ENCODE measurements around the gene DHDH. TPM values are rescaled to one million over a fixed set of nuclear protein-coding genes. Genes with fewer than 3 reads are reported as not detected.
"Not testable (repeated sequence)": the region's sequence is repeated elsewhere in the genome, so short reads cannot be mapped to it uniquely, and the experiment has no call there.

Gene DHDH
- total RNA-seq, 2 donors from 2014 or later: 0.50 to 0.86 TPM

DNA sequence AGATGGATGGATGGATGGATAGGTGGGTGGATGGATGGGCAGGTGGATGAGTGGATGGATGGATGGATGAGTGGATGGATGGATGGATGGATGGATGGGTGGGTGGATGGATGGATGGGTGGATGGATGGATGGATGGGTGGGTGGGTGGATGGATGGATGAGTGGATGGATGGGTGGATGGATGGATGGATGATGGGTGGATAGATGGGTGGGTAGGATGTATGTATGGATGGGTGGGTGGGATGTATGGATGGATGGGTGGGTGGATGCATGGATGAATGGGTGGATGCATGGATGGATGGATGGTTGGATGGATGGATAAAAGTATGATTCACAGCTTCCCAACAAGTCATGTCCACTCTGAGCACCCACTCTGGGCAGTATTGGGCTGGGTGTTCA is 29.7 kb upstream of the DHDH start:
- H3K27ac Mint-ChIP-seq; ATAC-seq; DNase-seq; H3K36me3 Mint-ChIP-seq (ENCODE audit: low read depth); H3K4me3 Mint-ChIP-seq; H3K27me3 Mint-ChIP-seq; H3K9me3 ChIP-seq (ENCODE audit: control insufficient read depth, low read length, poor library complexity, severe bottlenecking): not testable (repeated sequence)
- H3K4me1 Mint-ChIP-seq: peaks cover 24% of the 10 kb centered on the region

DNA sequence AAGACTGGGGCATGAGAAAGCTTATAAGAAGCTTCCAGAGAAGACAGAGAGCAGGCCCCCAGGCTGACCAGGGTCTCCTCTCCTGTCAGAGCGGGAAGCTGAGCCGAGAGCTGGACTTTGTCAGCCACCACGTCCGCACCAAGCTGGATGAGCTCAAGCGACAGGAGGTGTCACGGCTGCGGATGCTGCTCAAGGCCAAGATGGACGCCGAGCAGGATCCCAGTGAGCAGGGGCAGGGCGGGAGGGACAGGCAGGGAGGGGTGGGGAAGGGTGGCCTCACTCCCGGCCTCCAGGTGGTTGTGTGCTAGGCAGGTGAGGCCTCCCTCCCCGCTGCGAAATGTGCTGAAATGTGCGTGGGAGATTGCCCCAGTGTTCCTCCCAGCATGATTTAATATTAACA is 27.8 kb upstream of the DHDH start:
- H3K36me3 Mint-ChIP-seq (ENCODE audit: low read depth): no peaks in the 10 kb centered on the region
- DNase-seq (no peak), ATAC-seq (no peak)

DNA sequence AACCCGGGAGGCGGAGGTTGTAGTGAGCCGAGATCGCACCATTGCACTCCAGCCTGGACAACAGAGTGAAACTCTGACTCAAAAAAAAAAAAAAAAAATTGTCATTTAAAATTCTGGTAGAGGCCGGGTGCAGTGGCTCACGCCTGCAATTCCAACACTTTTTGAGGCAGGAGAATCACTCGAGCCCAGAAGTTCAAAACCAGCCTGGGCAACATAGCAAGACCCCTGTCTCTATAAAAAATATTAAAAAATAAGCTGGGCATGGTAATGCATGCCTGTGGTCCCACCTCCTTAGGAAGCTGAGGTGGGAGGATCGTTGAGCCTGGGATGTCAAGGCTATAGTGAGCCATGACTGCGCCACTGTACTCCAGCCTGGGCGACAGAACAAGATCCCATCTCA is 27.2 kb upstream of the DHDH start:
- no peaks in the 10 kb centered on the region for H3K9me3 ChIP-seq (ENCODE audit: control insufficient read depth, low read length, poor library complexity, severe bottlenecking)
- Mint-ChIP-seq H3K27ac (no peak overlapping the region), H3K36me3 (ENCODE audit: low read depth) (no peaks in the 10 kb centered on the region), H3K4me3 (no peak overlapping the region), H3K27me3 (no peaks in the 10 kb centered on the region), H3K4me1 (peaks cover 11% of the 10 kb centered on the region)
- ATAC-seq (no peak), DNase-seq (no peak)

More for the DNA sequence above, 27.8 kb upstream of the DHDH start:
- H3K27me3 Mint-ChIP-seq: no peaks in the 10 kb centered on the region
- H3K4me1 Mint-ChIP-seq: peaks cover 16% of the 10 kb centered on the region
- no peak overlapping the region for H3K4me3 Mint-ChIP-seq
- H3K27ac Mint-ChIP-seq: no peak overlapping the region
- H3K9me3 ChIP-seq (ENCODE audit: control insufficient read depth, low read length, poor library complexity, severe bottlenecking): no peaks in the 10 kb centered on the region

DNA sequence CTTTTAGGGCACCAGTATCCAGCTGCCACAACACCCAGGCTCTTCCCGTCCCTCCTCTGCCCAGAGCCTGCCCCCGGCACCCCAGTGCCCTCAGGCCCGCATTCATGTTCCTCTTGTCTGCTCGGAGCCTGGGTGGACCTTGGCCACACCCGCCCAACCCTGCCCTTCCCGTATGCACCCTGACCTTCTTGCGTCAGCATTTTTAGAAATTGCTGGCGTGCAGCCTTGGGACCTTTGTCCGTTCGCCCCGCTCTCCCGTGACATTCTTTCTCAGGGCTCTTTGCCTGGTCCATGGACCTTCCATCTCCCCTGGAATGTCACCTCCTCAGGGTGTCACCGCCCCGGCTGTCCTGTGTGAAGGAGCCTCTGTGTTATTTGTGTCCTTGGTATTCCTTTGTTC is 25.8 kb upstream of the DHDH start:
- Mint-ChIP-seq H3K36me3 (ENCODE audit: low read depth) (no peaks in the 10 kb centered on the region), H3K27ac (no peak overlapping the region), H3K4me1 (peaks cover 3% of the 10 kb centered on the region), H3K4me3 (no peak overlapping the region), H3K27me3 (no peaks in the 10 kb centered on the region)
- no peaks in the 10 kb centered on the region for H3K9me3 ChIP-seq (ENCODE audit: control insufficient read depth, low read length, poor library complexity, severe bottlenecking)
- DNase-seq (no peak), ATAC-seq (no peak)

DNA sequence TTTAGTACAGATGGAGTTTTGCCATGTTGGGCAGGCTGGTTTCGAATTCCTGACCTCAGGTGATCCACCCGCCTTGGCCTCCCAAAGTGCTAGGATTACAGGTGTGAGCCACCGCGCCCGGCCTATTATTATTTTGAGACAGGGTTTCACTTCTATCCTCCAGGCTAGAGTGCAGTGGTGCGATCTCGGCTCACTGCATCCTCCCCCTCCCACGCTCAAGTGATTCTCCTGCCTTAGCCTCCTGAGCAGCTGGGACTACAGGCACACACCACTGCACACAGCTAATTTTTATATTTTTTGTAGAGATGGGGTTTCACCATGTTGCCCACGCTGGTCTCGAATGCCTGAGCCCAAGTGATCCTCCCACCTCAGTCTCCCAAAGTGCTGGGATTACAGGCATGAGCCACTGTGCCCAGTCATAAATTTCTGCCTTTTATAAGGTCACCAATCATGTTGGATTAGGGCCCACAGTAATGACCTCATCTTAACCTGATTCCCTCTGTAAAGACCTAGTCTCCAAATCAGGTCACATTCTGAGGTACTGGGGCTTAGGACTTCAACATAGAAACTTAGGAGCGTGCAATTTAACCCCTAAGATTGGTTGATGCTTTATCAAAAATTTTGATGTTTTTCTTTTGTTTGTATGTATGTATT is 23.9 kb upstream of the DHDH start:
- H3K4me1 Mint-ChIP-seq; DNase-seq; H3K9me3 ChIP-seq (ENCODE audit: control insufficient read depth, low read length, poor library complexity, severe bottlenecking); H3K4me3 Mint-ChIP-seq; H3K27ac Mint-ChIP-seq; H3K27me3 Mint-ChIP-seq; H3K36me3 Mint-ChIP-seq (ENCODE audit: low read depth); ATAC-seq: not testable (repeated sequence)

GRCh38 chr19:48910803-48911202 is 22.7 kb upstream of the DHDH start:
- H3K9me3 ChIP-seq (ENCODE audit: control insufficient read depth, low read length, poor library complexity, severe bottlenecking): no peaks in the 10 kb centered on the region
- H3K27me3 Mint-ChIP-seq: no peaks in the 10 kb centered on the region
- no peak for DNase-seq
- H3K4me3 Mint-ChIP-seq: no peak overlapping the region
- peaks cover 2% of the 10 kb centered on the region for H3K36me3 Mint-ChIP-seq (ENCODE audit: low read depth)
- ATAC-seq: no peak
- no peak overlapping the region for H3K27ac Mint-ChIP-seq
- peaks cover 3% of the 10 kb centered on the region for H3K4me1 Mint-ChIP-seq

DNA sequence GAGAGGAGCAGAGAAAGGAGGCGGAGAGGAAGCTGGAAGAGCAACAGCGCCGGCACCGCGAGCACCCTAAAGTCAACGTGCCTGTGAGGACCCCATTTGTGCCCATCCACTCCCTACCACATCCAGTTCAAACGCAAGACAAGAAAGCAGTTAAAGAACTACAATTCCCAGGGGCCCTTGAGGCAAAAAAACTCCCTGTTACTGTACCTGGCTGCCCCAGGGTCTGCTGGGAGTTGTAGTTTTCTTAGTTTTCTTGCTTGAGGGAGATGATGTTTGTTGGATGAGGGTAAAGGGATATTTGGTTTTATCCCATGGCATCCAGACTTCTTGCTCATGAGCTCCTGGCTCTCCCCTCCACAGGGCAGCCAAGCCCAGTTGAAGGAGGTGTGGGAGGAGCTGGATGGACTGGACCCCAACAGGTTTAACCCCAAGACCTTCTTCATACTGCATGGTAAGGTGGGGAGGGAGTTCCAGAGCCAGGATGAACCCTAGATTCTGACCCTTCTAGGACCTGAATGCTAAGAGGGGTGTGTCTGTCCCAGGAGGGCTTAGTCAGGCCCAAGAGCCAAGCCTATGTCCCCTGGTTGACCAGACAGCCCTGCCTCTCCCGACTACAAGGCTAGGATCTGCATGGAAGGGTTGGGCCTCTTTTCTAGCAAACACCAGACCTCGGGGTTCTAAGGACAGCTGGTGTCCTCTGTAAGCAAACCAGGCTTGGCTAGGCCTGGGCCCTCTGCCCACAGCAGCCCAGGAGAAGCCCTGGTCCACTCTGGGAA is 20.2 kb upstream of the DHDH start:
- DNase-seq: no peak
- H3K27me3 Mint-ChIP-seq: no peaks in the 10 kb centered on the region
- H3K27ac Mint-ChIP-seq: no peak overlapping the region
- H3K9me3 ChIP-seq (ENCODE audit: control insufficient read depth, low read length, poor library complexity, severe bottlenecking): no peaks in the 10 kb centered on the region
- peaks cover 5% of the 10 kb centered on the region for H3K4me1 Mint-ChIP-seq
- no peak overlapping the region for H3K4me3 Mint-ChIP-seq
- H3K36me3 Mint-ChIP-seq (ENCODE audit: low read depth): peaks cover 4% of the 10 kb centered on the region
- ATAC-seq: peak; percentile 85

GRCh38 chr19:48914181-48914580 is 19.3 kb upstream of the DHDH start:
- H3K9me3 ChIP-seq (ENCODE audit: control insufficient read depth, low read length, poor library complexity, severe bottlenecking): no peaks in the 10 kb centered on the region
- ATAC-seq (no peak), DNase-seq (no peak)
- no peaks in the 10 kb centered on the region for H3K27me3 Mint-ChIP-seq
- H3K4me3 Mint-ChIP-seq: no peak overlapping the region
- no peak overlapping the region for H3K27ac Mint-ChIP-seq
- H3K4me1 Mint-ChIP-seq: peaks cover 5% of the 10 kb centered on the region
- peaks cover 4% of the 10 kb centered on the region for H3K36me3 Mint-ChIP-seq (ENCODE audit: low read depth)

DNA sequence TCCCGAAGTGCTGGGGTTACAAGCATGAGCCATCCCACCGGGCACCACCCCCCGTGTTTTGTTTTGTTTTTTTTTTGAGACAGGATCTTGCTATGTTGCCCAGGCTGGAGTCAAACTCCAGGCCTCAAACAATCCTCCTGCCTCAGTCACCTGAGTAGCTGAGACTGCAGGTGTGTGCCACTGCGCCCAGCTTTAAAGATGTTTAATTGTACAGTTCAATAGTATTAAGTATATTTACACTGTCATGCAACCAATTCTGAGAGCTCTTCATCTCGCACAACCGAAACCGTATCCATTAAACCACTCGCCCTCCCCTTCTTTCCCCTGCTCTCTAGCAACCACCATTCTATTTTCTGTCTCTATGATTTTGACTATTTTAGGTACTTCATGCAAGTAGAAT is 17.7 kb upstream of the DHDH start:
- ATAC-seq (no peak), DNase-seq (no peak)
- H3K27me3 Mint-ChIP-seq: no peaks in the 10 kb centered on the region
- H3K4me3 Mint-ChIP-seq: no peak overlapping the region
- H3K9me3 ChIP-seq (ENCODE audit: control insufficient read depth, low read length, poor library complexity, severe bottlenecking): no peaks in the 10 kb centered on the region
- peaks cover 4% of the 10 kb centered on the region for H3K36me3 Mint-ChIP-seq (ENCODE audit: low read depth)
- peak overlapping the region; percentile 27 for H3K27ac Mint-ChIP-seq
- peaks cover 5% of the 10 kb centered on the region for H3K4me1 Mint-ChIP-seq

DNA sequence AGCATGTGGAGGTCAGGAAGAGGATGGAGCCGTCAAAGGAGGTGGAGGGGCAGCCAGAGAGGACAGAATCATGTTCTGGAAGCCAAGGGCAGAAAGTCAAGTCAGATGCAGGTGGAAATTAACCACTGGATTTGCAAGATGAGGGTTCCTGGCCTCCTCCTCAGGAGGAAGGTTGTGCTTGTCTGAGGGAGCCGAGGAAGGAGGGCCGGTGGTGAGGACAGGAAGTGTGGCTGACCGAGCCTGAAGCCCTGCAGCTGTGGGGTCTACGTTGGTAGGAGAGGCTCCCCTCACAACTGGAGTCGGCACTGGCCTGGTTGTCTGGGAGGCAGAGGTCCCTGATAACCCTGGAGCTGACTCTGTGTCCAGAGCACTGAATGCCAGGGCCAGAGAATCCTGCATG is 15.4 kb upstream of the DHDH start:
- no peaks in the 10 kb centered on the region for H3K9me3 ChIP-seq (ENCODE audit: control insufficient read depth, low read length, poor library complexity, severe bottlenecking)
- H3K4me3 Mint-ChIP-seq: no peak overlapping the region
- peak overlapping the region; percentile 24 for H3K27ac Mint-ChIP-seq
- ATAC-seq (no peak), DNase-seq (no peak)
- no peaks in the 10 kb centered on the region for H3K27me3 Mint-ChIP-seq
- peaks cover 4% of the 10 kb centered on the region for H3K36me3 Mint-ChIP-seq (ENCODE audit: low read depth)
- H3K4me1 Mint-ChIP-seq: peaks cover 5% of the 10 kb centered on the region

- Mint-ChIP-seq H3K4me1 (peaks cover 5% of the 10 kb centered on the region), H3K27me3 (no peaks in the 10 kb centered on the region), H3K27ac (no peak overlapping the region), H3K4me3 (no peak overlapping the region), H3K36me3 (ENCODE audit: low read depth) (peaks cover 4% of the 10 kb centered on the region)
- H3K9me3 ChIP-seq (ENCODE audit: control insufficient read depth, low read length, poor library complexity, severe bottlenecking): no peaks in the 10 kb centered on the region
- no peak for DNase-seq
- ATAC-seq: no peak
Observed at GRCh38 chr19:48918801-48919247, 14.7 kb upstream of the DHDH start.

DNA sequence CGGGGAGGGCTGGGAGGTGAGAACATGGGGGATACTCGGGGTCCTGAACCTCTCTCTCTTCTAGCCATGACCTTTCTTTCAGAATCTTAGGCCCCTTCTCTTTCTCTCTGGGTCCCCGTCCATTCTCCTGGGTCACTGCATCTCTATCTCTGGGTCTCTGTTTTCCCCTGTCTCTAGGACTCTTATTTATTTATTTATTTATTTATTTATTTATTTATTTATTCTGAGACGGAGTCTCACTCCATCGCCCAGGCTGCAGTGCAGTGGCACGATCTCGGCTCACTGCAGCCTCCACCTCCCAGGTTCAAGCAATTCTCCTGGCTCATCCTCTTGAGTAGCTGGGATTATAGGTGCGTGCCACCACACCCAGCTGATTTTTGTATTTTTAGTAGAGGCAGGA is 14.2 kb upstream of the DHDH start:
- not testable (repeated sequence) for H3K27ac Mint-ChIP-seq; H3K9me3 ChIP-seq (ENCODE audit: control insufficient read depth, low read length, poor library complexity, severe bottlenecking); DNase-seq; H3K36me3 Mint-ChIP-seq (ENCODE audit: low read depth); H3K4me3 Mint-ChIP-seq; ATAC-seq; H3K4me1 Mint-ChIP-seq; H3K27me3 Mint-ChIP-seq

DNA sequence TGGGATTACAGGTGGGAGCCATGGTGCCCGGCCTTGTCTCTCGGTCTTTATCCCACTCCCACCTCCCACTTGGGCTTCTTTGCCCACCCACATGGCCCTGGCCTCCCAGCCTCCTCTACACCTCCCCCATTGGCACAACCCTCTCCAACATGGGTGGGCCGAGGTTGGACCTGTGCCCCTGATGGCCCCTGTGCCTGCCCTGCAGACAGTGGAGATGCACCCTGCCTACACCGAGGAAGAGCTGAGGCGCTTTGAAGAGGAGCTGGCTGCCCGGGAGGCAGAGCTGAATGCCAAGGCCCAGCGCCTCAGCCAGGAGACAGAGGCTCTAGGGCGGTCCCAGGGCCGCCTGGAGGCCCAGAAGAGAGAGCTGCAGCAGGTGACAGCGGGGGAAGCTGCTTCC is 12.6 kb upstream of the DHDH start:
- no peak for DNase-seq
- peaks cover 1% of the 10 kb centered on the region for H3K36me3 Mint-ChIP-seq (ENCODE audit: low read depth)
- no peak for ATAC-seq
- H3K4me1 Mint-ChIP-seq: peaks cover 3% of the 10 kb centered on the region
- H3K4me3 Mint-ChIP-seq: no peak overlapping the region
- no peak overlapping the region for H3K27ac Mint-ChIP-seq
- H3K9me3 ChIP-seq (ENCODE audit: control insufficient read depth, low read length, poor library complexity, severe bottlenecking): no peaks in the 10 kb centered on the region
- no peaks in the 10 kb centered on the region for H3K27me3 Mint-ChIP-seq
